Calu3 (cell line): ENCODE measurements around the gene ARSG. TPM values are rescaled to one million over a fixed set of nuclear protein-coding genes. Genes with fewer than 3 reads are reported as not detected.
"Not testable (repeated sequence)": the region's sequence is repeated elsewhere in the genome, so short reads cannot be mapped to it uniquely, and the experiment has no call there.

ENCODE experiments used
- BruUV-seq: library from RNA; stranded (reverse); fragments of 400-500 nt; replicated peaks from 2 replicates; lab custom pipeline; 2021; lab: Mats Ljungman, UMichigan
- CTCF ChIA-PET: fragments of 300-600 bp; sonication (Branson Sonifier 250); formaldehyde crosslinking; loops from one replicate; lab custom pipeline; 2022; ENCODE audit warnings: antibody characterized with exemption; lab: Charles Lee
- DNase-seq: peaks from one replicate; pipeline ENCODE4 v3.0.0; 2022
- H3K27ac Mint-ChIP-seq: one replicate; pipeline ENCODE4 v1.8.0; 2022; ENCODE audit warnings: mixed read lengths; ENCODE audit not compliant: unreplicated experiment
- H3K27me3 Mint-ChIP-seq: one replicate; pipeline ENCODE4 v1.8.0; 2022; ENCODE audit warnings: mixed read lengths; ENCODE audit not compliant: unreplicated experiment
- H3K36me3 Mint-ChIP-seq: one replicate; pipeline ENCODE4 v1.8.0; 2022; ENCODE audit warnings: mild to moderate bottlenecking, moderate library complexity, mixed read lengths; ENCODE audit not compliant: insufficient read depth, unreplicated experiment
- H3K4me1 Mint-ChIP-seq: one replicate; pipeline ENCODE4 v1.8.0; 2022; ENCODE audit warnings: mild to moderate bottlenecking, low read depth, mixed read lengths; ENCODE audit not compliant: unreplicated experiment
- H3K4me3 Mint-ChIP-seq: one replicate; pipeline ENCODE4 v1.8.0; 2022; ENCODE audit warnings: mild to moderate bottlenecking, low read depth, moderate library complexity, mixed read lengths; ENCODE audit not compliant: unreplicated experiment
- H3K9me3 Mint-ChIP-seq: one replicate; pipeline ENCODE4 v1.8.0; 2022; ENCODE audit warnings: low read depth, mixed read lengths; ENCODE audit not compliant: unreplicated experiment
- CTCF ChIP-seq: fragments of 200-600 bp; IDR thresholded peaks from one replicate; pipeline ENCODE4 v1.8.0; 2022; ENCODE audit warnings: antibody characterized with exemption; ENCODE audit not compliant: unreplicated experiment
- intact Hi-C: fragments of 100-400 bp; cut with micrococcal nuclease; formaldehyde crosslinking; loops from one replicate; pipeline ENCODE4 v1.10.0; 2022; ENCODE audit not compliant: unreplicated experiment
- total RNA-seq: library from RNA; stranded (reverse); gene quantifications from 2 replicates; pipeline ENCODE4 v1.2.3, GENCODE V29; 2022

The ARSG gene
- total RNA-seq, 1 experiment from 2014 or later, result 1.4 TPM

- H3K36me3 Mint-ChIP-seq, result peaks cover 31% of the 10 kb centered on the region
- H3K9me3 Mint-ChIP-seq, result no peaks in the 10 kb centered on the region
- H3K27me3 Mint-ChIP-seq, result no peaks in the 10 kb centered on the region
- H3K4me1 Mint-ChIP-seq, result peaks cover 6% of the 10 kb centered on the region
- DNase-seq, result no peak
- peak overlapping the region; percentile 96 for H3K4me3 Mint-ChIP-seq
- H3K27ac Mint-ChIP-seq, result peak overlapping the region; percentile 60
- TF ChIP-seq CTCF, result no peak
- CTCF ChIA-PET, result interaction anchor here (0.5 to 1.5 kb wide), 5 partner anchors 10 to 793 kb away, joined by 3 to 6 read pairs (median 3); no protein-coding TSS in a partner anchor
- TSS peak; percentile 48 for BruUV-seq
- intact Hi-C loops, result no loop called here
Measured at GRCh38 chr17:68248199-68248825, 43.0 kb upstream of the ARSG start.

GRCh38 chr17:68248891-68249290, 42.4 kb upstream of the ARSG start:
- intact Hi-C loops, result no loop called here
- CTCF ChIA-PET, result interaction anchor here (0.6 to 1.5 kb wide), 2 partner anchors 44 to 140 kb away, joined by 3 to 6 read pairs; no protein-coding TSS in a partner anchor
- Mint-ChIP-seq H3K36me3 (peaks cover 32% of the 10 kb centered on the region), H3K27me3 (no peaks in the 10 kb centered on the region), H3K4me1 (peaks cover 6% of the 10 kb centered on the region), H3K9me3 (no peaks in the 10 kb centered on the region), H3K4me3 (peak overlapping the region; percentile 96), H3K27ac (peak overlapping the region; percentile 60)
- no peak for DNase-seq
- TF ChIP-seq CTCF, result no peak
- no TSS peak for BruUV-seq

GRCh38 chr17:68249354-68249765, 41.9 kb upstream of the ARSG start:
- BruUV-seq, result no TSS peak
- CTCF ChIA-PET, result interaction anchor here (0.6 kb wide), 1 partner anchor 139 kb away, joined by 3 read pairs; no protein-coding TSS in a partner anchor
- no peak for DNase-seq
- H3K27ac Mint-ChIP-seq, result no peak overlapping the region
- H3K27me3 Mint-ChIP-seq, result no peaks in the 10 kb centered on the region
- H3K4me1 Mint-ChIP-seq, result peaks cover 6% of the 10 kb centered on the region
- intact Hi-C loops, result no loop called here
- H3K36me3 Mint-ChIP-seq, result peaks cover 32% of the 10 kb centered on the region
- H3K4me3 Mint-ChIP-seq, result no peak overlapping the region
- TF ChIP-seq CTCF, result no peak
- no peaks in the 10 kb centered on the region for H3K9me3 Mint-ChIP-seq

- intact Hi-C loops, BruUV-seq, H3K27me3 Mint-ChIP-seq, H3K27ac Mint-ChIP-seq, H3K4me3 Mint-ChIP-seq, DNase-seq, CTCF ChIA-PET, H3K9me3 Mint-ChIP-seq, H3K4me1 Mint-ChIP-seq, H3K36me3 Mint-ChIP-seq: not testable (repeated sequence)
Measured at GRCh38 chr17:68253426-68253825, 37.9 kb upstream of the ARSG start.

- BruUV-seq, result no TSS peak
- intact Hi-C loops, result no loop called here
- Mint-ChIP-seq H3K4me1 (no peaks in the 10 kb centered on the region), H3K9me3 (no peaks in the 10 kb centered on the region), H3K27ac (no peak overlapping the region), H3K36me3 (peaks cover 6% of the 10 kb centered on the region), H3K27me3 (no peaks in the 10 kb centered on the region), H3K4me3 (no peak overlapping the region)
- DNase-seq, result no peak
- no peak for TF ChIP-seq CTCF
- CTCF ChIA-PET, result no interaction called here
Measured at GRCh38 chr17:68255151-68255550, 36.1 kb upstream of the ARSG start.
